Lung (tissue), 12 donors: ENCODE measurements around the gene ANAPC15. TPM values are rescaled to one million over a fixed set of nuclear protein-coding genes. Genes with fewer than 3 reads are reported as not detected.

Experiments used
- ATAC-seq: fragments of 200-7000 bp; cut with Tn5 transposase; one replicate; pipeline ENCODE4 v1.9.1; 2020; ENCODE audit warnings: moderate number of reproducible peaks; ENCODE audit not compliant: insufficient read depth, low FRiP score
- DNase-seq, 3 donors: peaks; one replicate each; pipeline ENCODE4 v3.0.0-alpha.2; 2013 to 2017
- H3K27ac ChIP-seq, 2 donors: one replicate each; pipeline ENCODE4 v1.5.1; 2013; ENCODE audit warnings: mild to moderate bottlenecking in 2 of 2, moderate library complexity in 2 of 2, control low read depth in 1 of 2, inconsistent platforms in 1 of 2, low read depth in 1 of 2, low read length in 1 of 2
- H3K27me3 ChIP-seq, 3 donors: one replicate each; pipeline ENCODE4 v1.5.1; 2013; ENCODE audit warnings: low read length in 2 of 3; ENCODE audit not compliant: control insufficient read depth in 3 of 3, insufficient read depth in 3 of 3
- H3K36me3 ChIP-seq, 4 donors: one replicate each; pipeline ENCODE4 v1.5.1; 2013; ENCODE audit warnings: low read length in 4 of 4, mild to moderate bottlenecking in 1 of 4, moderate library complexity in 1 of 4; ENCODE audit not compliant: control insufficient read depth in 4 of 4, insufficient read depth in 4 of 4
- H3K4me1 ChIP-seq, 5 donors: one replicate each; pipeline ENCODE4 v1.5.1; 2013; ENCODE audit warnings: low read length in 5 of 5, mild to moderate bottlenecking in 2 of 5, moderate library complexity in 1 of 5; ENCODE audit not compliant: control insufficient read depth in 5 of 5, insufficient read depth in 5 of 5
- H3K4me3 ChIP-seq: one replicate; pipeline ENCODE4 v1.5.1; 2013; ENCODE audit warnings: mild to moderate bottlenecking, control low read depth, moderate library complexity
- H3K9ac ChIP-seq, 2 donors: one replicate each; pipeline ENCODE4 v1.5.1; 2013; ENCODE audit warnings: low read length in 2 of 2, control low read depth in 1 of 2; ENCODE audit not compliant: insufficient read depth in 1 of 2
- H3K9me3 ChIP-seq, 4 donors: one replicate each; pipeline ENCODE4 v1.5.1; 2013; ENCODE audit warnings: low read length in 3 of 4, mild to moderate bottlenecking in 1 of 4, moderate library complexity in 1 of 4; ENCODE audit not compliant: control insufficient read depth in 4 of 4, insufficient read depth in 3 of 4
- WGBS, 2 donors: extraction: QIAGEN DNeasy Blood & Tissue Kit; methylation state at CpG; one replicate each; pipeline ENCODE4 v1.1.7; 2013; 5-methylcytosine and 5-hydroxymethylcytosine counted together
- polyA plus RNA-seq, 2 donors: library from polyadenylated mRNA; stranded (reverse); fragments of 200-250 nt; gene quantifications; one replicate each; pipeline ENCODE4 v1.2.1, GENCODE V29; 2013
- total RNA-seq, 2 donors: library from RNA; depleted of rRNA in 1 of 2; stranded (reverse); fragments of >200 nt in 1 of 2; gene quantifications; one replicate each; pipeline ENCODE4 v1.2.1, GENCODE V29; 2014 to 2021
- TF ChIP-seq, protein P1 (sequence below): IDR thresholded peaks from 2 replicates; pipeline ENCODE4 v1.5.1; 2012; ENCODE audit warnings: mild to moderate bottlenecking; ENCODE audit errors: control extremely low read depth, extremely low read depth
- donor health status: control.
- donor health status: control.
- donor health status: Bipolar disorder and iron deficiency.
- donor health status: healthy.
- donor health status: DM: yes; HTN: yes; CAD: no.

The ANAPC15 gene
- total and polyA plus RNA-seq, 4 donors, result 11.3 to 72.0 (median 47.9) TPM

- H3K9ac ChIP-seq, result no peak overlapping the region
- no peaks in the 10 kb centered on the region for H3K27me3 ChIP-seq
- WGBS, 2 donors, result 82 to 92% methylated on average over 4 of the region's 4 CpGs
- H3K4me3 ChIP-seq, result no peak overlapping the region
- ATAC-seq, result no peak
- H3K9me3 ChIP-seq, result no peaks in the 10 kb centered on the region
- peaks cover 2 to 15% (median 12%) of the 10 kb centered on the region in 4 donors for H3K36me3 ChIP-seq
- DNase-seq, result no peak
- TF ChIP-seq, protein P1, sequence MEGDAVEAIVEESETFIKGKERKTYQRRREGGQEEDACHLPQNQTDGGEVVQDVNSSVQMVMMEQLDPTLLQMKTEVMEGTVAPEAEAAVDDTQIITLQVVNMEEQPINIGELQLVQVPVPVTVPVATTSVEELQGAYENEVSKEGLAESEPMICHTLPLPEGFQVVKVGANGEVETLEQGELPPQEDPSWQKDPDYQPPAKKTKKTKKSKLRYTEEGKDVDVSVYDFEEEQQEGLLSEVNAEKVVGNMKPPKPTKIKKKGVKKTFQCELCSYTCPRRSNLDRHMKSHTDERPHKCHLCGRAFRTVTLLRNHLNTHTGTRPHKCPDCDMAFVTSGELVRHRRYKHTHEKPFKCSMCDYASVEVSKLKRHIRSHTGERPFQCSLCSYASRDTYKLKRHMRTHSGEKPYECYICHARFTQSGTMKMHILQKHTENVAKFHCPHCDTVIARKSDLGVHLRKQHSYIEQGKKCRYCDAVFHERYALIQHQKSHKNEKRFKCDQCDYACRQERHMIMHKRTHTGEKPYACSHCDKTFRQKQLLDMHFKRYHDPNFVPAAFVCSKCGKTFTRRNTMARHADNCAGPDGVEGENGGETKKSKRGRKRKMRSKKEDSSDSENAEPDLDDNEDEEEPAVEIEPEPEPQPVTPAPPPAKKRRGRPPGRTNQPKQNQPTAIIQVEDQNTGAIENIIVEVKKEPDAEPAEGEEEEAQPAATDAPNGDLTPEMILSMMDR, result no peak
- H3K4me1 ChIP-seq, result peaks cover 0 to 5% (median 0%) of the 10 kb centered on the region in 5 donors
- H3K27ac ChIP-seq, result no peak overlapping the region
These were observed 24.3 kb downstream of the ANAPC15 start for GRCh38 chr11:72088076-72088808.

DNA sequence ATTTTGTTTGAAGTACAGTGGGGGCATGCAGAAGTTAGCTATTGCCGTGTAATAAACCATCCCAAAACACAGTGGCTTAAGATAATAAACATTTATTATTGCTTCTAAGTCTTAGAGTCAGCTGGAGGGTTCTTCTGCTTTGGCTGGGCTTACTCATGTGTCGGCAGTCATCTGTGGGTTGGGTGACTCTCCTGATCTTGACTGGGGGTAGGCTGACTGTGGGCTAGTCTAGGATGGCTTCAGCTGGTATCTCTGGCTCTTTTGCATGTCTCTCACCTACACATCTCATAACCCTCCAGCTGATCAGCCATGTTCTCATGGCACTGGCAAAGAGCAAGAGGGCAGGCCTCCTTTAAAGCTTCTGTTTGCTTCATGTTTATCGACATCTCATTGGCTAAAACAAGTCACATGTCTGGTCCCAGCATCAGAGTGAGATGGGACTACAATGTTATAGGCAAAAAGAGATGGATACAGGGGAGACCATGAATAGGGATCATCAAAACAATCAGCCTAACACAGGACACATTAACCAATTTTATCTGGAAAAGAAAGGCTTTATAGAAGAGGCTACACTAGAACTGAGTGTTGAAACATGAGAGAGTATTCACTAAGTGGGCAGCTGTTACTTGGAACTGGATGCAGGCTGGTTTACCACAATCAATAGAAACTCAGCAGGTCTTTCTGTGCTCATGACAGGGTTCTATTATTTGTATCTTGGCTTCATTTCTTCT lies 26.7 kb downstream of the ANAPC15 start:
- DNase-seq, result no peak
- no peak overlapping the region for H3K9ac ChIP-seq
- ATAC-seq, result no peak
- no peaks in the 10 kb centered on the region for H3K9me3 ChIP-seq
- no peaks in the 10 kb centered on the region for H3K27me3 ChIP-seq
- H3K4me3 ChIP-seq, result no peak overlapping the region
- H3K27ac ChIP-seq, result no peak overlapping the region
- WGBS, 2 donors, result 96 to 98% methylated on average over 3 of the region's 3 CpGs
- peaks cover 2 to 15% (median 11%) of the 10 kb centered on the region in 4 donors for H3K36me3 ChIP-seq
- TF ChIP-seq, protein P1, result no peak
- H3K4me1 ChIP-seq, result peaks cover 0 to 8% (median 4%) of the 10 kb centered on the region in 5 donors

GRCh38 chr11:72084965-72085364 lies 27.5 kb downstream of the ANAPC15 start:
- Histone ChIP-seq H3K36me3 (peaks cover 0 to 13% (median 9%) of the 10 kb centered on the region in 4 donors), H3K4me1 (peaks cover 0 to 8% (median 4%) of the 10 kb centered on the region in 5 donors), H3K9ac (no peak overlapping the region), H3K9me3 (no peaks in the 10 kb centered on the region), H3K27ac (no peak overlapping the region), H3K4me3 (no peak overlapping the region), H3K27me3 (no peaks in the 10 kb centered on the region)
- no peak for ATAC-seq
- 91 to 95% methylated on average over 1 of the region's 1 CpG for whole genome bisulfite sequencing, 2 donors
- TF ChIP-seq, protein P1, result no peak
- DNase-seq, result no peak
